ENCODE data around the gene HSD3B7.

The HSD3B7 gene

DNA sequence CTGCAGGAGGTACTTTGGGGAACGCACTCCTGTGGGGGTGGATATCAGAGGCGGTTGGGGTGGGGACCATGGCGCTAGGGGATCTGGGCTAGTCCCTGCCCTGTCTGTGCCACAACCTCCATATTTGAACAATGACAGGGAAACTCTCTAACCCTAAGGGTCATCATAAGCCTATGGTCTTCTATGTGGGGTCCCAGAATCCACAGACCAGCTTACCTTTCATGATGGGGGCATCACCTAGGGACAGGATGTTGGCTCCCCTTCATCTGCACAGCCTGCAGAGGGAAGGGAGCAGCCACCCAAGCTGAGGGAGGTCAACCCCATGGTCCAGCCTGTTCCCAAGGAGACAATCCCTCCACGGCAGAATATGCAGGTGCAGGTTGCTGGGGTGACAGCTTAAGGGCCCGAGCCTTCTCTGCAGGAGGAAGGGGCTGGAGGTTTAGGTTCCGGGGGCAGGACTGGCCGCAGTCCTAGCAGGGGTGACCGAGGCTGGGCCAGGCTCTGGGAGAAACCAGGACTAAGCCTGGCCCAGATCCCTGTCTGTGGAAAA lies 34.4 kb upstream of the HSD3B7 start:
- TF ChIP-seq, protein P1, sequence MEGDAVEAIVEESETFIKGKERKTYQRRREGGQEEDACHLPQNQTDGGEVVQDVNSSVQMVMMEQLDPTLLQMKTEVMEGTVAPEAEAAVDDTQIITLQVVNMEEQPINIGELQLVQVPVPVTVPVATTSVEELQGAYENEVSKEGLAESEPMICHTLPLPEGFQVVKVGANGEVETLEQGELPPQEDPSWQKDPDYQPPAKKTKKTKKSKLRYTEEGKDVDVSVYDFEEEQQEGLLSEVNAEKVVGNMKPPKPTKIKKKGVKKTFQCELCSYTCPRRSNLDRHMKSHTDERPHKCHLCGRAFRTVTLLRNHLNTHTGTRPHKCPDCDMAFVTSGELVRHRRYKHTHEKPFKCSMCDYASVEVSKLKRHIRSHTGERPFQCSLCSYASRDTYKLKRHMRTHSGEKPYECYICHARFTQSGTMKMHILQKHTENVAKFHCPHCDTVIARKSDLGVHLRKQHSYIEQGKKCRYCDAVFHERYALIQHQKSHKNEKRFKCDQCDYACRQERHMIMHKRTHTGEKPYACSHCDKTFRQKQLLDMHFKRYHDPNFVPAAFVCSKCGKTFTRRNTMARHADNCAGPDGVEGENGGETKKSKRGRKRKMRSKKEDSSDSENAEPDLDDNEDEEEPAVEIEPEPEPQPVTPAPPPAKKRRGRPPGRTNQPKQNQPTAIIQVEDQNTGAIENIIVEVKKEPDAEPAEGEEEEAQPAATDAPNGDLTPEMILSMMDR (IDR thresholded peaks at IDR 0.05; ENCODE audit: low read depth, low read length) = no peak
- in situ Hi-C loops (cut with HindIII; ENCODE audit: low sequenced_read_pairs) = no loop called here
- no peak for DNase-seq (ENCODE audit: low read depth, low spot score)
- H3K4me3 ChIP-seq (ENCODE audit: low read depth, low read length) = peak overlapping the region; percentile 70

DNA sequence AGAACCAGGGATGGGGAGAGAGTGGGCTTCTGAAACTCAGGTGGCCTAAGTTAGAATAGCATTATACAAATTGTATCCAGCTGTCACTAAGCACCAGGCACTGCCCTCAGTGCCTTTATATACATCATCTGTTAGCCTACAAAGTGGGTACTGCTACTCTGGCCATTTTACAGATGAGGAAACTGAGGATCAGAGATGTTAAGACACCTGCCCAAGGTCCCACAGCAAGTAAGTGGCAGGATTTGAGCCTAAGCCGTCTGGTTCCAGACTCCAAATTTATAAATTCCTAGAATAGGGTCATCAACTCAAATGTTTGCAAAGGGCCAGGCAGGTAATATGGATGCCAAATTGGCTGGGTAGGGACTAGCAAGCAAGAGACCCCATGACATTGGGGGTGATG lies 33.8 kb upstream of the HSD3B7 start:
- in situ Hi-C loops (cut with HindIII; ENCODE audit: low sequenced_read_pairs) = no loop called here
- TF ChIP-seq, protein P1 (IDR thresholded peaks at IDR 0.05; ENCODE audit: low read depth, low read length) = no peak
- no peak overlapping the region for H3K4me3 ChIP-seq (ENCODE audit: low read depth, low read length)
- DNase-seq (ENCODE audit: low read depth, low spot score) = no peak

- H3K4me3 ChIP-seq (ENCODE audit: low read depth, low read length) = no peak overlapping the region
- DNase-seq (ENCODE audit: low read depth, low spot score) = peak; percentile 55
- TF ChIP-seq, protein P1 (IDR thresholded peaks at IDR 0.05; ENCODE audit: low read depth, low read length) = no peak
- in situ Hi-C loops (cut with HindIII; ENCODE audit: low sequenced_read_pairs) = no loop called here
Measured at GRCh38 chr16:30951750-30952149, 33.3 kb upstream of the HSD3B7 start.

- no peak overlapping the region for H3K4me3 ChIP-seq (ENCODE audit: low read depth, low read length)
- TF ChIP-seq, protein P1 (IDR thresholded peaks at IDR 0.05; ENCODE audit: low read depth, low read length) = no peak
- in situ Hi-C loops (cut with HindIII; ENCODE audit: low sequenced_read_pairs) = no loop called here
Measured at GRCh38 chr16:30953111-30953510, 31.9 kb upstream of the HSD3B7 start.

DNA sequence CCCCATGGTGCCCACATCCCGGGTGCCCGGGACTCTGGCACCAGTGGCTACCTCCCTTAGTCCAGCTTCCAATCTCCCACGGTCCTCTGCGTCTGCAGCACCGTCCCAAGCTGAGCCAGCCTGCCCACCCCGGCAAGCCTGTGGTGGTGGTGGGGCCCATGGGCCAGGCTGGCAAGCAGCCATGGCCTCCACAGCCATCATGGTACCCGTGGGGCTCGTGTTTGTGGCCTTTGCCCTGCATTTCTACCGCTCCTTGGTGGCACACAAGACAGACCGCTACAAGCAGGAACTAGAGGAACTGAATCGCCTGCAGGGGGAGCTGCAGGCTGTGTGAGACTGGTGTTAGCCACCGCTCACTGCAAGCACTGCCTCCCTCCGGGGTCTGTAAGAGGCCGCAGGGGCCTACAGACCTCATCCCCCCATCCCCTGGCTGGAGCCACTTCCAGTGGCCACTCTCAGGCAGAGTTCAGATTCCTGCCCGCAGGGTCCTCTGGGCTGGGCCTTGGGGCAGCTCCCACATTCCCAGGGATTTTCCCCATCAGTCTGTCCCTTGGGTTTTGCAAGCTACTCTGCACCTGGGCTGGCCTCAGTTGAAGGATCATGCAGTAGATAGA lies 31.4 kb upstream of the HSD3B7 start:
- DNase-seq (ENCODE audit: low read depth, low spot score) = peak; percentile 86
- TF ChIP-seq, protein P1 (IDR thresholded peaks at IDR 0.05; ENCODE audit: low read depth, low read length) = peak; percentile 85
- in situ Hi-C loops (cut with HindIII; ENCODE audit: low sequenced_read_pairs) = no loop called here
- H3K4me3 ChIP-seq (ENCODE audit: low read depth, low read length) = no peak overlapping the region

More at GRCh38 chr16:30953111-30953510, 31.9 kb upstream of the HSD3B7 start:
- no peak for DNase-seq (ENCODE audit: low read depth, low spot score)

DNA sequence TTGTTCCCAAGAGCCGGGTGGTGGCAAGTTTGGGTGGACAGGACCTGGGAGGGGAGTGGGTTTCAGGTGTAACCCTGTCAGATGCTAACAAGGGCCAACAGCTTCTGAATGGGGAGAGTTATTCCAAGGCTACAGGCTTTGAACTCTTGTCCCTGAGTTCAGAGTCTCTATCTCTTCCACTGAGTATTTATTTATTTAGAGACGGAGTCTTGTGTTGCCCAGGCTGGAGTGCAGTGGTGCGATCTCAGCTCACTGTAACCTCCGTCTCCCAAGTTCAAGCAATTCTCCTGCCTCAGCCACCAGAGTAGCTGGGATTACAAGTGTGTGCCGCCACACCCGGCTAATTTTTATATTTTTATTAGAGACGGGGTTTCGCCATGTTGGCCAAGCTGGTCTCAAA lies 30.0 kb upstream of the HSD3B7 start:
- TF ChIP-seq, protein P1 (IDR thresholded peaks at IDR 0.05; ENCODE audit: low read depth, low read length) = no peak
- in situ Hi-C loops (cut with HindIII; ENCODE audit: low sequenced_read_pairs) = no loop called here
- H3K4me3 ChIP-seq (ENCODE audit: low read depth, low read length) = no peak overlapping the region
- DNase-seq (ENCODE audit: low read depth, low spot score) = no peak

Measured in astrocyte of the spinal cord (primary cell).